Muscle layer of duodenum (tissue), 2 donors: ENCODE results near the gene EPS8L3.

ENCODE experiments used
- H3K27ac ChIP-seq: one replicate; pipeline ENCODE4 v1.7.0; 2013; ENCODE audit warnings: mild to moderate bottlenecking, low read length
- H3K27me3 ChIP-seq: one replicate; pipeline ENCODE4 v1.7.0; 2013; ENCODE audit warnings: low read depth, mild to moderate bottlenecking, control low read depth, low read length
- H3K36me3 ChIP-seq, 2 donors: one replicate each; pipeline ENCODE4 v1.7.0; 2013; ENCODE audit warnings: low read length in 2 of 2, control low read depth in 1 of 2, mild to moderate bottlenecking in 1 of 2; ENCODE audit not compliant: insufficient read depth in 2 of 2, control insufficient read depth in 1 of 2
- H3K4me1 ChIP-seq, 2 donors: one replicate each; pipeline ENCODE4 v1.7.0; 2013; ENCODE audit warnings: low read length in 2 of 2, mild to moderate bottlenecking in 2 of 2, control low read depth in 1 of 2, moderate library complexity in 1 of 2; ENCODE audit not compliant: insufficient read depth in 2 of 2, control insufficient read depth in 1 of 2
- H3K4me3 ChIP-seq, 2 donors: one replicate each; pipeline ENCODE4 v1.7.0; 2013; ENCODE audit warnings: low read length in 2 of 2, low read depth in 1 of 2, mild to moderate bottlenecking in 1 of 2
- H3K9me3 ChIP-seq, 2 donors: one replicate each; pipeline ENCODE4 v1.7.0; 2013; ENCODE audit warnings: low read length in 2 of 2, control low read depth in 1 of 2, mild to moderate bottlenecking in 1 of 2; ENCODE audit not compliant: control insufficient read depth in 1 of 2
- donor health status: healthy.

Gene EPS8L3

GRCh38 chr1:109763646-109764415 is at the start of gene EPS8L3:
Gene EPS8L3, minus strand, starts transcription at chr1:109763923. Its CDS starts 2,174 bp downstream, at chr1:109761749.
- Histone ChIP-seq H3K4me3 (peak within 1 kb of the TSS in 1 of 2 donors; percentile 65), H3K27ac (peak within 1 kb of the TSS; percentile 94), H3K27me3 (no peaks in the 10 kb centered on the region), H3K36me3 (no peaks in the 10 kb centered on the region), H3K4me1 (peaks cover 0 to 13% of the 10 kb centered on the region in 2 donors), H3K9me3 (no peaks in the 10 kb centered on the region)

GRCh38 chr1:109812691-109813393 is 49.1 kb upstream of the EPS8L3 start:
- Histone ChIP-seq H3K4me3 (no peak overlapping the region), H3K4me1 (no peaks in the 10 kb centered on the region), H3K9me3 (no peaks in the 10 kb centered on the region), H3K36me3 (no peaks in the 10 kb centered on the region), H3K27ac (no peak overlapping the region), H3K27me3 (no peaks in the 10 kb centered on the region)

GRCh38 chr1:109808703-109809102 is 45.0 kb upstream of the EPS8L3 start:
- Histone ChIP-seq H3K36me3 (no peaks in the 10 kb centered on the region), H3K27ac (no peak overlapping the region), H3K27me3 (no peaks in the 10 kb centered on the region), H3K4me3 (no peak overlapping the region), H3K4me1 (peaks cover 0 to 2% of the 10 kb centered on the region in 2 donors), H3K9me3 (no peaks in the 10 kb centered on the region)

GRCh38 chr1:109807822-109808680 is 44.3 kb upstream of the EPS8L3 start:
- no peaks in the 10 kb centered on the region for H3K9me3 ChIP-seq
- no peaks in the 10 kb centered on the region for H3K36me3 ChIP-seq

GRCh38 chr1:109807402-109807801 is 43.7 kb upstream of the EPS8L3 start:
- no peaks in the 10 kb centered on the region for H3K9me3 ChIP-seq
- H3K27ac ChIP-seq = no peak overlapping the region
- H3K4me3 ChIP-seq = no peak overlapping the region
- H3K36me3 ChIP-seq = no peaks in the 10 kb centered on the region
- H3K27me3 ChIP-seq = no peaks in the 10 kb centered on the region
- H3K4me1 ChIP-seq = peaks cover 0 to 15% of the 10 kb centered on the region in 2 donors

More at GRCh38 chr1:109807822-109808680, 44.3 kb upstream of the EPS8L3 start:
- H3K27me3 ChIP-seq = no peaks in the 10 kb centered on the region
- peaks cover 0 to 9% of the 10 kb centered on the region in 2 donors for H3K4me1 ChIP-seq
- H3K4me3 ChIP-seq = no peak overlapping the region
- H3K27ac ChIP-seq = no peak overlapping the region

GRCh38 chr1:109806733-109807400 is 43.1 kb upstream of the EPS8L3 start:
- Histone ChIP-seq H3K27me3 (no peaks in the 10 kb centered on the region), H3K4me1 (peaks cover 0 to 18% of the 10 kb centered on the region in 2 donors), H3K27ac (no peak overlapping the region), H3K9me3 (no peaks in the 10 kb centered on the region), H3K4me3 (no peak overlapping the region), H3K36me3 (no peaks in the 10 kb centered on the region)

- Histone ChIP-seq H3K4me3 (no peak overlapping the region), H3K9me3 (no peaks in the 10 kb centered on the region), H3K36me3 (no peaks in the 10 kb centered on the region), H3K27me3 (no peaks in the 10 kb centered on the region), H3K4me1 (peaks cover 0 to 22% of the 10 kb centered on the region in 2 donors), H3K27ac (no peak overlapping the region)
These were observed 41.9 kb upstream of the EPS8L3 start for GRCh38 chr1:109805486-109806165.

- peaks cover 0 to 22% of the 10 kb centered on the region in 2 donors for H3K4me1 ChIP-seq
- no peak overlapping the region for H3K4me3 ChIP-seq
- no peaks in the 10 kb centered on the region for H3K27me3 ChIP-seq
- H3K27ac ChIP-seq = no peak overlapping the region
- no peaks in the 10 kb centered on the region for H3K36me3 ChIP-seq
- H3K9me3 ChIP-seq = no peaks in the 10 kb centered on the region
These were observed 40.9 kb upstream of the EPS8L3 start for GRCh38 chr1:109804660-109805059.

- Histone ChIP-seq H3K9me3 (no peaks in the 10 kb centered on the region), H3K27me3 (no peaks in the 10 kb centered on the region), H3K36me3 (no peaks in the 10 kb centered on the region), H3K4me3 (no peak overlapping the region), H3K4me1 (peaks cover 0 to 22% of the 10 kb centered on the region in 2 donors), H3K27ac (no peak overlapping the region)
These were observed 40.2 kb upstream of the EPS8L3 start for GRCh38 chr1:109803901-109804331.

- no peaks in the 10 kb centered on the region for H3K27me3 ChIP-seq
- H3K9me3 ChIP-seq = no peaks in the 10 kb centered on the region
- no peak overlapping the region for H3K4me3 ChIP-seq
- H3K36me3 ChIP-seq = no peaks in the 10 kb centered on the region
- H3K4me1 ChIP-seq = peaks cover 0 to 22% of the 10 kb centered on the region in 2 donors
- peak overlapping the region; percentile 67 for H3K27ac ChIP-seq
These were observed 39.3 kb upstream of the EPS8L3 start for GRCh38 chr1:109802901-109803561.
